ENCODE data around the gene H1-8. TPM values are rescaled to one million over a fixed set of nuclear protein-coding genes. Genes with fewer than 3 reads are reported as not detected.

Gene H1-8
- total RNA-seq, 2 experiments from 2014 or later: not detected

DNA sequence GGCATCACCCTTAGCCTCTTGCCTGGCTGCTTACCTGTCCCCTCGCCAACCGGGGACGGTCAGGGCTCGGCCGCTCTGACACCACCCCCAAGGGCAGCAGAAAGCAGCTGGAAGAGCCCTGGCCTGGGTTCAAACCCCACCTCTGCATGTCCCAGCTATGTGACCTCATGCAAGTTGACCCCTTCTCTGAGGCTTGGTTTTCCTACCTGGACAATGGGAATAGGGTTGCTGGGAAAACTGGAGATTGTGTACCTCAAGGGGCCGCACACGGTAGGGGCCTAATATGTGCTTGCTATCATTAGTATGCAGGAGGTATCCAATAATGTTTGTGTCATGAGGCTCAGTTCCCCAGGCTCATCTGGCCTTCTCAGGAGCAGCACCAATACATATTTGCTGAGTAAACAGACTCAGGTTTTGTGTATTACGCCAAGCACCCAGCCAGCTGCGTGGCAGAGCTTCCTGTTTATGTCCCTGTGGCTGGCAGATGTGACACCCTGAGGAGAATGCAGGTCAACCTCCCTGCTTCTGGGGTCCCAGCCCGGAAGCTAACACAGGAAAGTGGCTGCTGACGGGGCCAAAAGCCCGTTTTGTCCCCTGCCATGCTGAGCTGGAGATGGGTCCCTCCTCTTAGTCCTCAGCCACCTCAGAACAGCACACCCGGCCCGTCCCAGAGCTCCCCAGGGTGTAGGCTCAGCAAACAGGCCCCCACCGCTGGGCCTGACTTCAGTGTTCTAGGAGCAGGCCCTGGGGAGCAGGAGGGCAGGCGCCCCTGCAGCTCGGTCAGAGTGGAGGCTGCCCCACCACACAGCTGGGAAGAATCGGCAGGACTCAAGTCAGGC lies 33.8 kb downstream of the H1-8 start:
- Mint-ChIP-seq H3K27me3 (ENCODE audit: low read depth) (no peaks in the 10 kb centered on the region), H3K9me3 (no peaks in the 10 kb centered on the region), H3K4me3 (no peak overlapping the region), H3K36me3 (ENCODE audit: low read depth) (no peaks in the 10 kb centered on the region), H3K4me1 (ENCODE audit: low read depth) (peaks cover 21% of the 10 kb centered on the region), H3K27ac (no peak overlapping the region)
- CTCF ChIA-PET: interaction anchor here (1.1 to 1.6 kb wide), 2 partner anchors 51 to 86 kb away, joined by 3 read pairs; no protein-coding TSS in a partner anchor
- intact Hi-C loops (cut with micrococcal nuclease): no loop called here
- peak; percentile 55 for DNase-seq

DNA sequence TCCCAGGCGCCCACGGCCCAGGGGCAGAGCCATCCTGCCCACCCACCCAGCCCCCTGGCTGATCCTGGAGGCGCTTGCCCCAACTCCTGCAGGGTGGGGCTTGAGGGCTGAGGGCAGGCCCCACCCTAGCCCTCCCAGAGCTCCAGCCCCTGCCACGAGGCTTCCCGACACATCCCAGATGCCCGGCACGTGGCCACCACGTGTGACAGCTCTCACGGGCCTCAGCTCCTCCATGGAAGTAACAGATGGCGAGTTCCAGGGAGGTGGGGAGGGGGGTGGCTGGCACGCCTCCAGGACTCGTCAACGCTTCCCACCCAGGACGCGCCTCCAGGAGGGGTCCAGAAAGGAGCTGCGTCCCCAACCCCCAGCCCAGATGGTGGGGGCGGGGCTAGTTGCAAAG lies 34.4 kb downstream of the H1-8 start:
- no peak for DNase-seq
- Mint-ChIP-seq H3K4me3 (no peak overlapping the region), H3K36me3 (ENCODE audit: low read depth) (no peaks in the 10 kb centered on the region), H3K27ac (no peak overlapping the region), H3K27me3 (ENCODE audit: low read depth) (no peaks in the 10 kb centered on the region), H3K9me3 (no peaks in the 10 kb centered on the region), H3K4me1 (ENCODE audit: low read depth) (peaks cover 21% of the 10 kb centered on the region)
- intact Hi-C loops (cut with micrococcal nuclease): no loop called here
- CTCF ChIA-PET: interaction anchor here (1.6 kb wide), 1 partner anchor 51 kb away, joined by 3 read pairs; no protein-coding TSS in a partner anchor

DNA sequence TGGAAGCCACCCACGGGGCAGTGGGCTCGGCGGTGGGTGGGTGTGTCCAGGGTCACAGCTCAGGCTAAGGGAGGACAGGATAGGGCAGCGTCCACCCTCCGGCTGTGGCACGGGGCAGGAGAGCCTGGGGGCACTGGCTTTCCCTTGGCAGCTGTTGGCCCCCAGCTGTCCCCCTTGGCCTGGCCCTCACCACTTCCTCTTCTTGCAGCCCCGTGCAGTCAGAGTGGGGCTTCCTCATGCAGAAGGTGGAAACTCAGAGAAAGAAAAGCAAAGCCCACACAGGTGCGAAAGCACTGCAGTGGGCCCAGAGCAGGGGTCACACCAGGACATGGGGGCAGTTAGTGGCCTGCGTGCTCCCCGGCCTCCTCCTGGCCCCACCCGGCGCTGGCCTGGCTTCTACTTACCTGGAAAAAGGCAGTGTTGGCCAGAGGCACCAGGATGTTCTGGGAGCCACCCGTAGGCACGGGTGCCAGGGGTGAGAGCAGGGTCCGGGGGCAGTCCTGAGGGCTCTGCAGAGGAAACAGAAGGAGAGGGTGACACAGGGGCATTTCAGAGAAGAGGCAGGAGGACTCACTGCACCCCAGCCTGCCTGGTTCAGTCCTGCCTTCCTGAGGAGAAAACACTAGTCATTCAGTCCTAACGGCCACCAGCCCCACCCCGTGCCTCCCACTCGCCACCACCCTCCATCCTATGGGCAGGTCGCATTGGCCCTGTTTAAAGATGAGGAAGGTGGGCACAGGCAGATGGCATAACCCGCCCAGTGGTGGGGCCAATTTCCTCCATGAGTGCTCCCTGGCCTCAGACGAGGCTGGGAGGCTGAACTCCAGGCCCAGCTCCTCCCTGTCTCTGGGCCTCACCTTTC lies 35.2 kb downstream of the H1-8 start:
- CTCF ChIA-PET: interaction anchor here (0.7 to 1.6 kb wide), 3 partner anchors 10 to 50 kb away, joined by 3 to 5 read pairs (median 3); no protein-coding TSS in a partner anchor
- Mint-ChIP-seq H3K36me3 (ENCODE audit: low read depth) (no peaks in the 10 kb centered on the region), H3K4me1 (ENCODE audit: low read depth) (peaks cover 21% of the 10 kb centered on the region), H3K27me3 (ENCODE audit: low read depth) (no peaks in the 10 kb centered on the region), H3K4me3 (no peak overlapping the region), H3K9me3 (no peaks in the 10 kb centered on the region), H3K27ac (no peak overlapping the region)
- intact Hi-C loops (cut with micrococcal nuclease): no loop called here
- no peak for DNase-seq

DNA sequence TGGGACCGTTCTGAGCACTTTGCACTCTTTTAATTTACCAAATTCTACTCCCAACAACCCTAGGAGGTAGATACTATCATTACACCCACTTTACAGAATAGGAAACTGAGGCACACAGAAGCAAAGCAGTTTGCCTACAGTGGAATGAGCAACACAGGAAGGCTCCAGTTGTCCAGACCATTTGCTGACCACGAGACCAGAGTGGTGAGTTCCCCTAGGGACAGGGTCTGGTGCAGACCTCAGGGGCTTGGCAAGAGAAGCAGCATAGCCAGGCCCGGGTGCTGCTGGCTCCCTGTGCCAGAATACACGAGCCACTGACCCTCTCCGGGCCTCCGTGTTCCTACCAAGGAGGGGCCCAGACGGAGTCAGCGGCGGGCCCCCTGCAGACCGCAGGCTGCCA lies 37.0 kb downstream of the H1-8 start:
- DNase-seq: no peak
- Mint-ChIP-seq H3K36me3 (ENCODE audit: low read depth) (no peaks in the 10 kb centered on the region), H3K4me3 (no peak overlapping the region), H3K27me3 (ENCODE audit: low read depth) (no peaks in the 10 kb centered on the region), H3K27ac (no peak overlapping the region), H3K4me1 (ENCODE audit: low read depth) (peaks cover 21% of the 10 kb centered on the region), H3K9me3 (no peaks in the 10 kb centered on the region)
- intact Hi-C loops (cut with micrococcal nuclease): no loop called here
- CTCF ChIA-PET: no interaction called here

DNA sequence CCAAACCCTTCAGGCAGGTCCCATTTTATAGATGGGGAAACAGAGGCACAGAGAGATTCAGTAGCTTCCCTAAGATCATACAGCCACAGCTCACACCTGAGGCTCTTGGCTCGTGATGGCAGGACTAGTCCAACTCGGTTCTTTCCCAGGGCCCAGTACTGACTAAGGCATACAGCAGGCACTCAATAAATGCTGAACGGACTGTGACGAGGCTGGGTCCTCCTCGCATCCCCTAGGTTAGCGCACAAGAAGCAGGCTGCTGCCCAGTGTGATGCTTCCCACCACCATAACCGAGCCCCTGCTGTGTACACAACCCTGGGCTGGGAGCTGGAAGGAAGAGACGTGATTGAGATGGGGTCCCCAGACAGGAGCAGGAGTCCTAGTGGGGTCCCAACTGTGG lies 38.6 kb downstream of the H1-8 start:
- no peak overlapping the region for H3K27ac Mint-ChIP-seq
- no peaks in the 10 kb centered on the region for H3K36me3 Mint-ChIP-seq (ENCODE audit: low read depth)

DNA sequence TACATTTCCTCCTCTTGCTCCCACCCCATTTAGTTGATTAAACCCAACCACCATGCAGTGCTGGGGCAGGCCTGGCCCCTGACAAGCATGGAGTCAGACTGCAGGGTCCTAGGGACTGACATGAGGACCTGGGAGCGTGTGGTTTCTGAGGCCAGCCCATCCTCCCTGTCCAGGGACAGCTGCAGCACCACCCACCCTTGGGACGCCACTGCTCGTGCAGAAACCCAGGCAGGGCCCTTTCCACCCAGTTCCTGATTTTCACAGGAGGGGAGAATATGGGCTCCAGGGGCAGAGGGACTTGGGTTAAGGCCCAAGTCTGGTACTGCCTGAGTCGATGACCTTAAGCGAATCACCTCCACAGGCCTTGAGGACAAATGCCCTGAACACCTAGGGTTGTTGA lies 39.8 kb downstream of the H1-8 start:
- no peaks in the 10 kb centered on the region for H3K36me3 Mint-ChIP-seq (ENCODE audit: low read depth)
- no peaks in the 10 kb centered on the region for H3K9me3 Mint-ChIP-seq
- no peak overlapping the region for H3K27ac Mint-ChIP-seq
- no peak for DNase-seq
- H3K4me3 Mint-ChIP-seq: no peak overlapping the region
- CTCF ChIA-PET: interaction anchor here (0.6 kb wide), 1 partner anchor 23 kb away, joined by 3 read pairs; no protein-coding TSS in a partner anchor
- intact Hi-C loops (cut with micrococcal nuclease): no loop called here
- peaks cover 2% of the 10 kb centered on the region for H3K4me1 Mint-ChIP-seq (ENCODE audit: low read depth)
- no peaks in the 10 kb centered on the region for H3K27me3 Mint-ChIP-seq (ENCODE audit: low read depth)

More for the DNA sequence above, 38.6 kb downstream of the H1-8 start:
- DNase-seq: no peak
- H3K4me1 Mint-ChIP-seq (ENCODE audit: low read depth): peaks cover 9% of the 10 kb centered on the region
- no peaks in the 10 kb centered on the region for H3K27me3 Mint-ChIP-seq (ENCODE audit: low read depth)
- CTCF ChIA-PET: no interaction called here
- intact Hi-C loops (cut with micrococcal nuclease): no loop called here
- H3K4me3 Mint-ChIP-seq: no peak overlapping the region
- no peaks in the 10 kb centered on the region for H3K9me3 Mint-ChIP-seq

DNA sequence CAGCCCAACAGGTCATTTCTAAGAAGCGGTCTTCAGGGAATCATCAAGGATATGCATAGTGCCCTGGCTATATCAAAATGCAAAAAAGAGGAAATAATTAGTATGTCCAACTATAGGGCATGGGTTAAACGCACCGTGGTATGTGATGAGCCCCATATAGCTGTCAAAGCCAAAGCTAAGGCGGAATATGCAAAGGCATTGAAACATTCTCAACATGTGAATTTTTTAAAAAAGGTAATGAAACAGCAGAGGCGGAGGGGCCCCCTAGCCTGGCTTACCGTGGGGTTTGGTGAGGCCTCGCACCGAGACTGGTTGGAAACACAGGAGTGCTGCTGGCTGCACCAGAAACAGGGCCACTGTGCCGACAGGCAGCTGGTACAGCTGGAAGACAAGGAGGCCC lies 40.3 kb downstream of the H1-8 start:
- Mint-ChIP-seq H3K27me3 (ENCODE audit: low read depth) (no peaks in the 10 kb centered on the region), H3K4me1 (ENCODE audit: low read depth) (no peaks in the 10 kb centered on the region), H3K4me3 (no peak overlapping the region), H3K36me3 (ENCODE audit: low read depth) (no peaks in the 10 kb centered on the region), H3K9me3 (no peaks in the 10 kb centered on the region), H3K27ac (no peak overlapping the region)
- intact Hi-C loops (cut with micrococcal nuclease): no loop called here
- CTCF ChIA-PET: no interaction called here
- no peak for DNase-seq

DNA sequence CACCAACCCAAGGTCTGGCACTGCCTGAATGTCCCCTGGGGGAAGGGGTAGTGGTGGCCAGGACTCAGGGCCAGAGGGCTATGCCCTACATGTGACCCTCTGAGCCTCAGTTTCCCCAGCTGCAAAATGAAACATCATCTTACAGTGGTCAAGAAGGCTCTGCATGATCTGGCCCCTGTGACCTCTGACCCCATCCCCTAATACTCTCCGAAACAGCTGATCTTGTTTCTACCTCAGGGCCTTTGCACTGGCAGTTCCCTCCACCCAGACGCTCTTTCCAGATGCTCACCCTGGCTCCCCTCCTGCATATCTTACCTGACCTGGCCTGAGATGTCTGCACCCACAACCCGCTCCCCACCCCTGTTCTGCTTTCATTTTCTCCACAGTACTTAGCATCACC lies 41.7 kb downstream of the H1-8 start:
- no peak for DNase-seq
- Mint-ChIP-seq H3K4me1 (ENCODE audit: low read depth) (no peaks in the 10 kb centered on the region), H3K9me3 (no peaks in the 10 kb centered on the region), H3K4me3 (no peak overlapping the region), H3K27ac (no peak overlapping the region), H3K36me3 (ENCODE audit: low read depth) (no peaks in the 10 kb centered on the region), H3K27me3 (ENCODE audit: low read depth) (no peaks in the 10 kb centered on the region)
- intact Hi-C loops (cut with micrococcal nuclease): no loop called here
- CTCF ChIA-PET: no interaction called here

DNA sequence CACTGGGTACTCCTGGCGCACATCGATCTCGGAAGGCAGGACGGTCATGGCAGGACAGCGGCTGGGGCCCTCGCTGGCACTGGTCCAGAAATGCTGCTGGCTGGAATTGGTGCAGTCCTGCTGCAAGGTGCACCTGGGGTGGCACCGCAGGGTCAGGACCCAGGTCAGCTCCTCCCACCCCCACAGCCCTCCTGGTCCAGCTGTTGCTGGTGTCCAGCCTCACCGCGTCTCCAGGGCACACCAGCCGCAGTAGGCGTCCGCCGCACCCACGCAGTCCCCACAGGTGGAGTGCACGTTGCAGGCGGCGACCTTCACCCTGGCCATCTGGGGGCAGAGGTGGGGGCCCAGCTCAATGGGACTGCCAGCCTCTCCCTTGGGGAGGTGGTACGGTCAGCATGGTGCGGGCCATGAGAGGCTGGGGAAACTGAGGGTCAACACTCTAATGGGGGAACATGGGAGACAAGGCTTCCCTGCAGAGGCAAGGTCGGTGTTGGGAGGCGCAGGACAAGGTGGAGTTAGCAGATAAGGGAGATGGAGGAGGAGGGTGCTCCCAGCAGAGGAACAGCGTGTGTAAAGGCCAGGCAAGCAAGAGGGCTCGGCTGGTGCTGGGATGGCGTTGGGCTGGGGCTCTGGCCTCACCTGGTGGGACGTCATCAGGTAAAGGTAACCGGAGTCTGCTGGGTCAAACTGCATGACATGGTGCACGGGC lies 43.1 kb downstream of the H1-8 start:
- CTCF ChIA-PET: interaction anchor here (0.7 kb wide), 1 partner anchor 9 kb away, joined by 3 read pairs; no protein-coding TSS in a partner anchor
- H3K27ac Mint-ChIP-seq: no peak overlapping the region
- H3K36me3 Mint-ChIP-seq (ENCODE audit: low read depth): no peaks in the 10 kb centered on the region
- intact Hi-C loops (cut with micrococcal nuclease): no loop called here
- no peaks in the 10 kb centered on the region for H3K27me3 Mint-ChIP-seq (ENCODE audit: low read depth)
- H3K4me3 Mint-ChIP-seq: no peak overlapping the region
- H3K9me3 Mint-ChIP-seq: no peaks in the 10 kb centered on the region
- no peak for DNase-seq
- no peaks in the 10 kb centered on the region for H3K4me1 Mint-ChIP-seq (ENCODE audit: low read depth)

DNA sequence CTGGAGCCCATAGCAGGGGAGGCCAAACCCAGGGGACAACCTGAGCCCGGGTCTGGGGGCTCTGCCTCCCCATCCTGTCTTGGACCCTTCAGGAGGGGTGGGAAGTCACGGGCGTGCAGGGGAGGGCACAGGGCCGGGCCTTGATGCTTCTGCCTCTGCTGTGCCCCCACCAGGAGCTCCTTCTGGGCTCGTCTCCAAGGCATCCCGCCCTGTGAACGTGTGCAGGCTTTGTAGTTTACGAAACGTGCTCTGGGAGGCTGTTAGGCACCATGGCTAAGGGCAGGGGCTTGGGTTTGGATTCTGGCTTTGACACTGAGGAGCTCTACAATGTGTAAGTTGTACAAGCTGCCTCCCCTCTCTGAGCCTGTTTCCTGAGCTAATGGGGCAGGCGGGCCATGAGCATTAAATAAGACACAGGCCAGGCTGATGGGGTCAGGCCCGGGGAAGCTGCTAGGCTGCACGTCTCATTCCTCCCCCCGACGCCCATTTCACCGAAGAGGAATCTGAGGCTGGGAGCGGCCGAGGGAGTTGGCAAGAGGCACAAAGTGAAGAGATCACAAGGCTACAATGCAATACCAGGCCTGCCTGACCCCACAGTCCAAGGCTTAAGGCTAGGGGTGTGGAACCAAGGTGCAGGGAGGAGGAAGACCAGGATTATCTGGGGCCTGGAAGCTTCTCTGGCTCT lies 43.9 kb downstream of the H1-8 start:
- Mint-ChIP-seq H3K4me3 (no peak overlapping the region), H3K4me1 (ENCODE audit: low read depth) (no peaks in the 10 kb centered on the region), H3K9me3 (no peaks in the 10 kb centered on the region), H3K36me3 (ENCODE audit: low read depth) (no peaks in the 10 kb centered on the region), H3K27me3 (ENCODE audit: low read depth) (no peaks in the 10 kb centered on the region), H3K27ac (no peak overlapping the region)
- CTCF ChIA-PET: interaction anchor here (0.7 kb wide), 1 partner anchor 9 kb away, joined by 3 read pairs; no protein-coding TSS in a partner anchor
- DNase-seq: no peak
- intact Hi-C loops (cut with micrococcal nuclease): no loop called here

DNA sequence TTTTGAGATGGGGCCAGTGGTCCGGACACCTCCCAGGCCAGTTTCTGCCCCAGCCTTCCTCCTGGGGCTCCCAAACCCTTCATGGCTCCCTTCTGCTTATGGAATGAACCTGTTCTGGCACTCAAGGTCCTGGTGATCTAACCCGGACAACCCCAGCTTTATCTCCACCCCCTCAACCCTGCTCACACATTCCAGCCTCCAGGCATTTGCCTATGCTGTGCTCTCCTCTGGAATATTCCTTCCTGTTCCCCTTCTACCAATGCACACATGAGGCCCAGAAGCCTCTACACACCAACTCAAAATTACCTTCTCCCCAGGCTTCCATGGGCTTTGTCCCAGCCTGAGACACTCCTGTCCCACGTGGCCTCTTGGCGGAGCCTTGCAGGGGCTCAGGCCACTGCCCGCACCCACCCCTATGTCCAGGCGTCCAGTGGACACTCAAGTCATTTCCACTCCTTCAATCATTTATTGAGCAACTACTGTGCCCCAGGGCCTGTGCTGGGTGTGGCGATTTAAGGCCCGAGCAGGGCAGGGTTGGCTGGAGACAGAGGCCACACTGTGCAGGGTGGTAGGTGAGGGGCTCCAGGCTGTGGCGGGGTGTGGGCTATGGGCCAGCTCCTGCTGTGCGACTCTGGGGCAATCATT lies 44.7 kb downstream of the H1-8 start:
- CTCF ChIA-PET: interaction anchor here (0.6 kb wide), 1 partner anchor 9 kb away, joined by 5 read pairs; no protein-coding TSS in a partner anchor
- intact Hi-C loops (cut with micrococcal nuclease): no loop called here
- H3K27ac Mint-ChIP-seq: no peak overlapping the region

More for the DNA sequence above, 44.7 kb downstream of the H1-8 start:
- H3K4me3 Mint-ChIP-seq: no peak overlapping the region
- no peak for DNase-seq
- H3K9me3 Mint-ChIP-seq: no peaks in the 10 kb centered on the region
- no peaks in the 10 kb centered on the region for H3K4me1 Mint-ChIP-seq (ENCODE audit: low read depth)
- H3K27me3 Mint-ChIP-seq (ENCODE audit: low read depth): no peaks in the 10 kb centered on the region
- H3K36me3 Mint-ChIP-seq (ENCODE audit: low read depth): no peaks in the 10 kb centered on the region
